Fibroblast of villous mesenchyme (primary cell): Measurements from ENCODE around the gene CCDC194. TPM values are rescaled to one million over a fixed set of nuclear protein-coding genes. Genes with fewer than 3 reads are reported as not detected.

ENCODE experiments used
- DNase-seq: peaks from one replicate; pipeline ENCODE4 v3.0.0-alpha.2; 2010; ENCODE audit warnings: low read depth
- H3K4me3 ChIP-seq: 2 replicates; pipeline ENCODE4 v1.5.1; 2011; ENCODE audit warnings: low read depth, mild to moderate bottlenecking, low read length
- CTCF ChIP-seq: IDR thresholded peaks from 2 replicates; pipeline ENCODE4 v1.5.1; 2012; ENCODE audit warnings: low read depth, mild to moderate bottlenecking, low read length; ENCODE audit not compliant: insufficient read depth
- total RNA-seq: library from RNA; depleted of rRNA; stranded (reverse); fragments of >200 nt; gene quantifications from 2 replicates; pipeline ENCODE4 v1.2.3, GENCODE V29; 2012

The CCDC194 gene
- total RNA-seq, 1 donor = not detected

DNA sequence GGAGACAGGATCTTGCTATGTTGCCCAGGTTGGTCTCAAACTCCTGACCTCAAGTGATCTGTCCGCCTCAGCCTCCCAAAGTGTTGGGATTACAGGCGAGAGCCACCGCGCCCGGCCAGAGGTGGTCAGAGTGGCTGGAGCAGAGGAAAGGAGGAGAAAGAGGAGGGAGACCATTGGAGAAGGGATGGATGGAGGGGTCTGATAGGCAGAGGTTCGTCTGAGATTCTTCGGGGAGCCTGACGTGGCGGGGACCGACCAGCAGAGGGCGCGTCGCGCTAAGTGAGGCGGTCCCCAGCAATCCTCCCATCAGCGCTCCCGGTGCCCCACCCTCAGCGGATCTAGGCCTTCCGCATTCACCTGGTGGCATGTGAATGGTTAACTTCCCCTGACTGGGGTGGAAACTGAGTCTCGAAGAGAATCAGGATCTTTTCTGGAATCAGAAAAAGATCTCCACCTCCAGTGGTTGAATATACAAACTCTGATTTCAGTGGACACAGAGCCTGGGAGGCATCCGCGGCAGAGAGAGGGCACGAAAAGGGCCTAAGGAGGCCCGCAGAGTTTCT is 47.8 kb downstream of the CCDC194 start:
- peak; percentile 57 for DNase-seq
- TF ChIP-seq CTCF = peak; percentile 86
- no peak overlapping the region for H3K4me3 ChIP-seq

- DNase-seq = no peak
- no peak for TF ChIP-seq CTCF
- H3K4me3 ChIP-seq = no peak overlapping the region
These were observed 52.2 kb downstream of the CCDC194 start for GRCh38 chr19:17341845-17342244.

- H3K4me3 ChIP-seq = no peak overlapping the region
- DNase-seq = no peak
- no peak for TF ChIP-seq CTCF
These were observed 52.6 kb downstream of the CCDC194 start for GRCh38 chr19:17341386-17341785.

DNA sequence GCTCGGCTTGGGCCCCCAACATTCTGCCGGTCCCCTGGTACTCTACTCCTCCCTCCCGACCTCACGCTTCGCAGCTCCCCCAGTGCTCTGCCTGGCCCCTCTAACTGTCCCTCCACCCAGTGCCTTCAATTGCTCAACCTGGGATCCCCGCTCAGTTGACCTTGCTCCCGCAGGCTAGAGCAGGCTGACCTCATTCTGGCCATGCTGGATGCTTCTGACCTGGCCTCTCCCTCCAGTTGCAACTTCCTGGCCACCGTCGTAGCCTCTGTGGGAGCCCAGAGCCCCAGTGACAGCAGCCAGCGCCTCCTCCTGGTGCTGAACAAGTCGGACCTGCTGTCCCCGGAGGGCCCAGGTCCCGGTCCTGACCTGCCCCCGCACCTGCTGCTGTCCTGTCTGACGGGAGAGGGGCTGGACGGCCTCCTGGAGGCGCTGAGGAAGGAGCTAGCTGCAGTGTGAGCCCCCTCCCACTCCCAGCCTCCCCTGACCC is 53.1 kb downstream of the CCDC194 start:
- TF ChIP-seq CTCF = no peak
- DNase-seq = no peak

More for the DNA sequence above, 53.1 kb downstream of the CCDC194 start:
- H3K4me3 ChIP-seq = no peak overlapping the region

Other genes with a start within 250 kb of the CCDC194 start
- gene USE1, start 178.8 kb downstream of the CCDC194 start, total RNA-seq = 18.1 and 23.8 TPM in 2 replicates
- gene OCEL1, start 168.0 kb downstream of the CCDC194 start, total RNA-seq = 3.9 and 6.1 TPM in 2 replicates
- 51.0 and 56.0 TPM in 2 replicates for gene NR2F6, start 148.3 kb downstream of the CCDC194 start, total RNA-seq
- not detected in 2 replicates for gene USHBP1, start 129.5 kb downstream of the CCDC194 start, total RNA-seq
- 101 and 124 TPM in 2 replicates for gene BABAM1, start 126.8 kb downstream of the CCDC194 start, total RNA-seq
- 0.32 and 0.86 TPM in 2 replicates for gene ANKLE1, start 112.3 kb downstream of the CCDC194 start, total RNA-seq
- 13.8 and 15.5 TPM in 2 replicates for gene ABHD8, start 90.8 kb downstream of the CCDC194 start, total RNA-seq
- 29.8 and 32.2 TPM in 2 replicates for gene MRPL34, start 88.3 kb downstream of the CCDC194 start, total RNA-seq
- 14.8 and 16.8 TPM in 2 replicates for gene DDA1, start 84.6 kb downstream of the CCDC194 start, total RNA-seq
- 3.5 and 3.9 TPM in 2 replicates for gene ANO8, start 59.3 kb downstream of the CCDC194 start, total RNA-seq
- gene GTPBP3, start 56.6 kb downstream of the CCDC194 start, total RNA-seq = 14.2 and 16.1 TPM in 2 replicates
- gene PLVAP, start 16.9 kb downstream of the CCDC194 start, total RNA-seq = not detected in 2 replicates
- 2.6 and 7.8 TPM in 2 replicates for gene BST2, start 11.4 kb upstream of the CCDC194 start, total RNA-seq
- gene MVB12A, start 25.9 kb upstream of the CCDC194 start, total RNA-seq = 32.0 and 47.0 TPM in 2 replicates
- gene TMEM221, start 54.5 kb upstream of the CCDC194 start, total RNA-seq = not detected in 2 replicates
- gene NXNL1, start 66.7 kb upstream of the CCDC194 start, total RNA-seq = not detected in 2 replicates
- 10.8 and 15.5 TPM in 2 replicates for gene SLC27A1, start 76.3 kb upstream of the CCDC194 start, total RNA-seq
- 41.5 and 75.4 TPM in 2 replicates for gene PGLS, start 117.5 kb upstream of the CCDC194 start, total RNA-seq
- gene COLGALT1, start 161.5 kb upstream of the CCDC194 start, total RNA-seq = 103 and 119 TPM in 2 replicates